Esophagus squamous epithelium (tissue), 5 donors: ENCODE results near the gene HSPA4. TPM values are rescaled to one million over a fixed set of nuclear protein-coding genes. Genes with fewer than 3 reads are reported as not detected.
"Not testable (repeated sequence)": the region's sequence is repeated elsewhere in the genome, so short reads cannot be mapped to it uniquely, and the experiment has no call there.

Experiments used
- DNase-seq: peaks from one replicate; lab custom pipeline; 2025; lab: John Stamatoyannopoulos, UW
- H3K27ac ChIP-seq, 4 donors: fragments of 200-600 bp; sonication (generic); one replicate each; pipeline ENCODE4 v1.5.1; 2016 to 2019; ENCODE audit warnings: mild to moderate bottlenecking in 1 of 4
- H3K27me3 ChIP-seq, 4 donors: fragments of 200-600 bp; sonication (generic); 1 replicate in 3 of 4; 2 replicates in 1 of 4; pipeline versions ENCODE4 v1.5.1 to v1.6.0; 2017 to 2021; ENCODE audit warnings: antibody characterized with exemption in 1 of 4
- H3K36me3 ChIP-seq, 3 donors: fragments of 200-600 bp; sonication (generic); one replicate each; pipeline ENCODE4 v1.5.1; 2016 to 2019
- H3K4me1 ChIP-seq, 3 donors: fragments of 200-600 bp; sonication (generic); one replicate each; pipeline ENCODE4 v1.5.1; 2017 to 2019
- H3K4me3 ChIP-seq, 4 donors: fragments of 200-600 bp; sonication (generic); 1 replicate in 3 of 4; 2 replicates in 1 of 4; pipeline ENCODE4 v1.5.1; 2016 to 2019; ENCODE audit warnings: mild to moderate bottlenecking in 2 of 4, moderate library complexity in 1 of 4
- H3K9me3 ChIP-seq, 3 donors: fragments of 200-600 bp; sonication (generic); one replicate each; pipeline ENCODE4 v1.5.1; 2016 to 2019
- POLR2A ChIP-seq, 4 donors: fragments of 450-650 bp; IDR thresholded peaks; one replicate each; pipeline ENCODE4 v1.6.1; 2017; ENCODE audit warnings: antibody characterized with exemption in 4 of 4, mild to moderate bottlenecking in 4 of 4, moderate library complexity in 3 of 4
- WGBS, 2 donors: methylation state at CpG; one replicate each; pipeline ENCODE4 v1.1.5; 2018; 5-methylcytosine and 5-hydroxymethylcytosine counted together
- intact Hi-C: fragments of 100-400 bp; cut with DNase I; formaldehyde crosslinking; loops from one replicate; pipeline ENCODE4 v1.15.0; 2022
- total RNA-seq, 4 donors: library from RNA; depleted of rRNA; stranded (reverse); fragments of >200 nt; gene quantifications; one replicate each; pipeline ENCODE4 v1.1.0, GENCODE V29; 2016
- TF ChIP-seq, protein P1 (sequence below), 6 experiments: fragments of 450-650 bp in 4 of 6; fragments of 200-600 bp in 2 of 6; sonication (generic) in 2 of 6; IDR thresholded peaks; one replicate each; pipeline ENCODE4 v1.5.1; 2016 to 2019; ENCODE audit warnings: antibody characterized with exemption in 6 of 6, mild to moderate bottlenecking in 4 of 6, moderate library complexity in 4 of 6
- donor health status: DM: yes; HTN: yes; CAD: no.

Gene HSPA4
- total RNA-seq, 4 donors from 2014 or later, result 47.7 to 82.4 (median 67.3) TPM

DNA sequence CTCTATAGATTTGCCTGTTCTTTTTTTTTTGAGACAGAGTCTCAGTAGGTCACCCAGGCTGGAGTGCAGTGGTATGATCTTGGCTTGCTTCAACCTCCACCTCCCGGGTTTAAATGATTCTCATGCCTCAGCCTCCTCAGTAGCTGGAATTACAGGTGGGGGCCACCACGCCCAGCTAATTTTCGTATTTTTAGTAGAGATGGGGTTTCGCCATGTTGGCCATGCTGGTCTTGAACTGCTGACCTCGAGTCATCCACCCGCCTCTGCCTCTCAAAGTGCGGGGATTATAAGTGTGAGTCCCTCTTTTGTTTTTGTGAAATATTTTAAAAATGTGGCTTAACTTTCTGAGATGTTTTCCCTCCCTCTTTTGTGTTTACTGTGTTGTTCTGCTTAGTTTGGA lies 29.2 kb downstream of the HSPA4 start:
- H3K4me3 ChIP-seq, result no peak overlapping the region
- intact Hi-C loops, result no loop called here
- H3K4me1 ChIP-seq, result no peaks in the 10 kb centered on the region
- H3K27ac ChIP-seq, result no peak overlapping the region
- 89 to 91% methylated on average over 7 of the region's 7 CpGs for WGBS, 2 donors
- H3K36me3 ChIP-seq, result peaks cover 0 to 79% (median 5%) of the 10 kb centered on the region in 3 donors
- H3K9me3 ChIP-seq, result no peaks in the 10 kb centered on the region
- no peaks in the 10 kb centered on the region for H3K27me3 ChIP-seq
- DNase-seq, result no peak
- no peak for TF ChIP-seq POLR2A (IDR thresholded peaks at IDR 0.05)
- TF ChIP-seq, protein P1, sequence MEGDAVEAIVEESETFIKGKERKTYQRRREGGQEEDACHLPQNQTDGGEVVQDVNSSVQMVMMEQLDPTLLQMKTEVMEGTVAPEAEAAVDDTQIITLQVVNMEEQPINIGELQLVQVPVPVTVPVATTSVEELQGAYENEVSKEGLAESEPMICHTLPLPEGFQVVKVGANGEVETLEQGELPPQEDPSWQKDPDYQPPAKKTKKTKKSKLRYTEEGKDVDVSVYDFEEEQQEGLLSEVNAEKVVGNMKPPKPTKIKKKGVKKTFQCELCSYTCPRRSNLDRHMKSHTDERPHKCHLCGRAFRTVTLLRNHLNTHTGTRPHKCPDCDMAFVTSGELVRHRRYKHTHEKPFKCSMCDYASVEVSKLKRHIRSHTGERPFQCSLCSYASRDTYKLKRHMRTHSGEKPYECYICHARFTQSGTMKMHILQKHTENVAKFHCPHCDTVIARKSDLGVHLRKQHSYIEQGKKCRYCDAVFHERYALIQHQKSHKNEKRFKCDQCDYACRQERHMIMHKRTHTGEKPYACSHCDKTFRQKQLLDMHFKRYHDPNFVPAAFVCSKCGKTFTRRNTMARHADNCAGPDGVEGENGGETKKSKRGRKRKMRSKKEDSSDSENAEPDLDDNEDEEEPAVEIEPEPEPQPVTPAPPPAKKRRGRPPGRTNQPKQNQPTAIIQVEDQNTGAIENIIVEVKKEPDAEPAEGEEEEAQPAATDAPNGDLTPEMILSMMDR (IDR thresholded peaks at IDR 0.05), result no peak

DNA sequence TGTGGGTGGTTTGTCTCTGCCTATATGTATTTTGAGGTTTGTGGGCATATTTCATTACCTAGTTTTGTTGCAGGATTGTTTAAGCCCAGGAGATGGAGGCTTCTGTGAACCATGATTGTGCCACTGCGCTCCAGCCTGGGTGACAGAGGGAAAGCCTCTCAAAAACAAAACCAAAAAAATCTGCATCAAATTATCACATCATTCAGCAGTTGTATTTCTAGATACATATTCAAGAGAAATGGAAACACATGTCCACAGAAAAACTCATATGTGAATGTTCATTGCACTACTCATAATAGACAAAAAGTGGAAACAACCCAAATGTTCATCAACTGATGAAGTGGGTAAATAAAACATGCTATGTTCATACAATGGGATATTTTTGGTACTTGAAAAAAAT lies 29.9 kb downstream of the HSPA4 start:
- H3K4me3 ChIP-seq, result no peak overlapping the region
- no peak for DNase-seq
- intact Hi-C loops, result no loop called here
- no peaks in the 10 kb centered on the region for H3K9me3 ChIP-seq
- no peaks in the 10 kb centered on the region for H3K27me3 ChIP-seq
- H3K4me1 ChIP-seq, result no peaks in the 10 kb centered on the region
- H3K36me3 ChIP-seq, result peaks cover 0 to 77% (median 5%) of the 10 kb centered on the region in 3 donors
- no peak overlapping the region for H3K27ac ChIP-seq
- WGBS, 2 donors, result 82 to 85% methylated on average over 1 of the region's 1 CpG
- TF ChIP-seq POLR2A (IDR thresholded peaks at IDR 0.05), result no peak
- TF ChIP-seq, protein P1 (IDR thresholded peaks at IDR 0.05), result no peak

DNA sequence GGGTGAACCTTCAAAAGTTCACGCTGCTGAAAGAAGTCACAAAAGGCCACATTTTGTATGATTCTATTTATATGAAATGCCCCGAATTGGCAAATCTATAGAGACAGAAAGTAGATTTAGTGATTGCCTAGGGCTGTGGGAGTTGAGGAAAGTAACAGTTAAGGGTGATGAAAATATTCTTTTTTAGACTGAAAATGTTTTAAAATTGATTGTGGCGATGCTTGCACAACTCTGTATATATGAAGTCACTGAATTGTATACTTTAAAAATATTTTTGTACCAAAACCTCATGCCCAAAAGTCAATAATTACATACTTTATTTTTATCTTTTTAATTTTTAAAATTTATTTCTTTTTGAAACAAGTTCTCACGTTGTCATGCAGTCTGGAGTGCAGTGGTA lies 30.3 kb downstream of the HSPA4 start:
- intact Hi-C loops, result no loop called here
- Histone ChIP-seq H3K9me3 (no peaks in the 10 kb centered on the region), H3K36me3 (peaks cover 0 to 77% (median 5%) of the 10 kb centered on the region in 3 donors), H3K4me3 (no peak overlapping the region), H3K27me3 (no peaks in the 10 kb centered on the region), H3K27ac (no peak overlapping the region), H3K4me1 (no peaks in the 10 kb centered on the region)
- no peak for TF ChIP-seq POLR2A (IDR thresholded peaks at IDR 0.05)
- TF ChIP-seq, protein P1 (IDR thresholded peaks at IDR 0.05), result no peak
- 79 to 88% methylated on average over 4 of the region's 4 CpGs for WGBS, 2 donors
- DNase-seq, result no peak

DNA sequence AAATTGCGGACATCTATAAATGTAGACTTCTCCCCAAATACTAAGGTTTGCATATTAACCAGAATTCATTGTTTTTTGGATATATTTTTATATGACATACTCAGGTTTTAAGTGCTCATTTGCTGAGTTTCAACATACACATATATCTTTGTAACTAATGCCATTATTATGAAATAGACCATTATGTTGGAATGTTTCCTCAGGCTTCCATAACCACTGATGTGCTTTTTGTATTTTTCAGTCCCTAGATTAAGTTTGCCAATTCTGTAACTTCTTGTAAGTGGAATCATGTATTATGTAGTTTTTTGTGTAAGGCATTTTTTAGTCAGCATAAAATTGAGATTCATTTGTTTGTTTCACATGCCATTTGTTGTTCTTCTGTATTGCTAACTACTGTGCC lies 32.1 kb downstream of the HSPA4 start:
- TF ChIP-seq, protein P1 (IDR thresholded peaks at IDR 0.05), result no peak
- no peak for TF ChIP-seq POLR2A (IDR thresholded peaks at IDR 0.05)
- intact Hi-C loops, result no loop called here
- WGBS, 2 donors, result 100% methylated on average over 1 of the region's 1 CpG
- DNase-seq, result no peak
- H3K4me3 ChIP-seq, result no peak overlapping the region
- H3K36me3 ChIP-seq, result peaks cover 0 to 78% (median 9%) of the 10 kb centered on the region in 3 donors
- no peaks in the 10 kb centered on the region for H3K27me3 ChIP-seq
- H3K27ac ChIP-seq, result no peak overlapping the region
- no peaks in the 10 kb centered on the region for H3K9me3 ChIP-seq
- H3K4me1 ChIP-seq, result no peaks in the 10 kb centered on the region

DNA sequence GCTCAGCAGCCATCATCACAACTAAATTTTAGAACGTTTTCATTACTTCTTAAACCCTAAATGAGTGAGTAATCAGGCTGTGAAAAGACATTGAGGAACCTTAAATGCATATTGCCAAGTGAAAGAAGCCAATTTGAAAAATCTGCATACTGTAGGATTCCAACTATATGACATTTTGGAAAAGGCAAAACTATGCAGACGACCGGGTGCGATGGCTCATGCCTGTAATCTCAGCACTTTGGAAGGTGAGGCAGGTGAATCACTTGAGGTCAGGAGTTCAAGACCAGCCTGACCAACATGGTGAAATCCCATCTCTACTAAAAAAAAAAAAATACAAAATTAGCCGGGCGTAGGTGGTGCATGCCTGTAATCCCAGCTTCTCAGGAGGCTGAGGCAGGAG lies 33.4 kb downstream of the HSPA4 start:
- H3K9me3 ChIP-seq, H3K4me1 ChIP-seq, H3K4me3 ChIP-seq, H3K27me3 ChIP-seq, intact Hi-C loops, H3K27ac ChIP-seq, DNase-seq: not testable (repeated sequence)
- H3K36me3 ChIP-seq, result peaks cover 0 to 86% (median 17%) of the 10 kb centered on the region in 3 donors
- 84 to 93% methylated on average over 6 of the region's 6 CpGs for WGBS, 2 donors

DNA sequence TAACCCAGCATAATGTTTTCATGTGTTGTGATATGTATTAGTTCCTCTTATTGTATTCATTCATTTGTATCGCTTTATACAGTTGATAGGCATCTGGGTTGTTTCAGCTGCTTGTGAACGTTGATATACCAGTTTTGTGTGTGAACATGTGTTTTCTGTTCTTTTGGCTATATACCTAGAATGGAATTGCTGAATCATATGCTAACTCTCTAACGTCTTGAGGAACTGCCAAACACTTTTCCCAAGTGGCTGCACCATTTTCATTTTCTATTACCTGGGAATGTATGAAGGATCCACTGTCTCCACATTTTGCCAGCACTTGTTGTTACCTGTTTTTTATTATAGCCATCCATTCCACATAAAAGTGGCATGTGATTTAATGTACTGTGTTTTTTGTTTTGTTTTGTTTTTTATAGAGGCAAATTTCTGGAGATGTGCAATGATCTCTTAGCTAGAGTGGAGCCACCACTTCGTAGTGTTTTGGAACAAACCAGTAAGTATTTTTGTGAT lies 34.6 kb downstream of the HSPA4 start:
- intact Hi-C loops, result no loop called here
- TF ChIP-seq, protein P1 (IDR thresholded peaks at IDR 0.05), result no peak
- TF ChIP-seq POLR2A (IDR thresholded peaks at IDR 0.05), result no peak
- Histone ChIP-seq H3K27ac (no peak overlapping the region), H3K27me3 (no peaks in the 10 kb centered on the region), H3K36me3 (peaks cover 0 to 94% (median 23%) of the 10 kb centered on the region in 3 donors), H3K4me3 (no peak overlapping the region), H3K4me1 (no peaks in the 10 kb centered on the region), H3K9me3 (no peaks in the 10 kb centered on the region)
- WGBS, 2 donors, result 79 to 80% methylated on average over 4 of the region's 4 CpGs
- no peak for DNase-seq
